ENCODE data around the gene UBTD2.
"Not testable (repeated sequence)": the region's sequence is repeated elsewhere in the genome, so short reads cannot be mapped to it uniquely, and the experiment has no call there.

- not testable (repeated sequence) for TF ChIP-seq CTCF, POLR2AphosphoS5, EP300 (IDR thresholded peaks at IDR 0.05)
Observed at GRCh38 chr5:172291837-172292236, 8.3 kb upstream of the UBTD2 start.
